DMS153 treated with DMSO at 0.1 percent for 48 hours (cell line): ENCODE results near the gene COIL.
A peak's percentile ranks its signal among the peaks of the same experiment; 100 is the strongest.
"Not testable (repeated sequence)": the region's sequence is repeated elsewhere in the genome, so short reads cannot be mapped to it uniquely, and the experiment has no call there.

Source experiments
- DNase-seq: peaks from one replicate; lab custom pipeline; 2025; ENCODE audit not compliant: unreplicated experiment; lab: John Stamatoyannopoulos, UW

The COIL gene, protein sequence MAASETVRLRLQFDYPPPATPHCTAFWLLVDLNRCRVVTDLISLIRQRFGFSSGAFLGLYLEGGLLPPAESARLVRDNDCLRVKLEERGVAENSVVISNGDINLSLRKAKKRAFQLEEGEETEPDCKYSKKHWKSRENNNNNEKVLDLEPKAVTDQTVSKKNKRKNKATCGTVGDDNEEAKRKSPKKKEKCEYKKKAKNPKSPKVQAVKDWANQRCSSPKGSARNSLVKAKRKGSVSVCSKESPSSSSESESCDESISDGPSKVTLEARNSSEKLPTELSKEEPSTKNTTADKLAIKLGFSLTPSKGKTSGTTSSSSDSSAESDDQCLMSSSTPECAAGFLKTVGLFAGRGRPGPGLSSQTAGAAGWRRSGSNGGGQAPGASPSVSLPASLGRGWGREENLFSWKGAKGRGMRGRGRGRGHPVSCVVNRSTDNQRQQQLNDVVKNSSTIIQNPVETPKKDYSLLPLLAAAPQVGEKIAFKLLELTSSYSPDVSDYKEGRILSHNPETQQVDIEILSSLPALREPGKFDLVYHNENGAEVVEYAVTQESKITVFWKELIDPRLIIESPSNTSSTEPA

DNA sequence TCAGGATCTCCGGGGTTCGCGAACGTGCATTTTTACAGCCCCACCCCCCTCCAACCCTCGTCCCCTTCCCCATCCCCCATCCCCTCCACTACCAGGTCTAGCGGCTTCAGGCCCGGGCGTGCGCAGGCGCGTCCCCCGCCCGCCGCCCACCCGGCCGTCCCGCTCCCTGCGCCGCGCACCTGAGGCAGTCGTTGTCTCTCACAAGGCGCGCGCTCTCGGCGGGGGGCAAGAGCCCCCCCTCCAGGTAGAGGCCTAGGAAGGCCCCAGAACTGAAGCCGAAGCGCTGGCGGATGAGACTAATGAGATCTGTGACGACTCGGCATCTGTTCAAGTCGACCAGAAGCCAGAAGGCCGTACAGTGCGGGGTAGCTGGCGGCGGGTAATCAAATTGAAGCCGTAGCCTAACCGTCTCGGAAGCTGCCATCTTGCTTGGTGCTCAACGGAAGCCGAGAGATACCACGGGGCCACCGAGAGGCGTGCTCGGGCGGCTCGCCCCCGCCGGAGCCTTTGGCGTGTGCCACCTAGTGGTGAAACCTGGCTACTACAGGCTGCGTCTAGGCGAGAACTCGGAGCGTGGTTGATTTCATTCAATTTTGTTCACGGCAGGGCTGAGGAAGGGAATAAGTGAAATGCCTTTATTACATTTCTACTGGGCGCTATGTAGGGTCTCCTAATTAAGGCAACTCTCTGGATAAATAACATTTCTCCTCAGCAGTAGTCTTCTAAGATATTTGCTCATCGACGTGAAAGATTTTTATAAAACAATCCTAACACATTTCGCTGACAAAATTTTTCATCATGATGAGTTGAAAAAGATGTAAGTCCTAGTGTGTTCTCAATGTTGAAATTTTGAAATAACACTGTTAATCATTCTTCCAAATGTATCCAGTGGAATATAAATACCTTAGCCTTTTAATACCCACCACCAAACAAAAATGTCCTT lies at the start of gene COIL:
COIL (minus strand) TSS at position 455 of the 943 bp plus-strand sequence; CDS start at position 424, 31 bp downstream.
- DNase-seq: peak; percentile 84

- no peak for DNase-seq
Observed at GRCh38 chr17:57010487-57010886, 49.6 kb upstream of the COIL start.

DNA sequence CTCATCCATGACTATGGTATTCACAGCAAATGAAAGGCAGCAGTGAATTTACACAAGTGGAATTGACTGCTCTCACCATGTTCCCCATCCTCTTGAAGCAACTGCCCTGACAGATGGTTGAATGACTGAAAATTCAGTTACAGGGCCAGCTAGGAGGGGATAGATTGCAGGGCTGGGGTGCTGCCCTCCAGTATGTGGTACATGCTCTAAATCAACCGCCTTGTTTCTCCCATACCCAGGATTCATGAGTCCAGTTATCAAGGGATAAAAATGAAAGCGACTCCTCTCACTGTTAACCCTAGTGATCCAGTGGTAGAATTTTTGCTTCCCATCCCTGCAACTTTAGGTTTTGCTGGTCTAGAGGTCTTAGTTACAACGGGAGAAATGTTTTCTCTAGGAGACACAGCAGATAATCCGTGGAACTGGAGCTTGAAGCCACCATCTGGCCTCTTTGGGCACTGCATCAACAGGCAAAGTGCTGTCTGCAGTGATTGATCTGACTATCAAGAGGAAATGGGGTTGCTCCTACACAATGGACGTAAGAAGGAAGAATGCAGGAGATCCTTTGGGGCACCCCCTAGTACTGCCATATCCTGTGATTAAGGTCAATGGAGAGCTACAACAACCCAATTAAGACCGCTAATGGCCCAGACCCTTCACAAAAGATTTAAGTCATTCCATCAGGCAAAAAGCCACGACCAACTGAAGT lies 49.0 kb upstream of the COIL start:
- DNase-seq: peak; percentile 29

GRCh38 chr17:57008958-57009357 lies 48.1 kb upstream of the COIL start:
- DNase-seq: no peak

DNA sequence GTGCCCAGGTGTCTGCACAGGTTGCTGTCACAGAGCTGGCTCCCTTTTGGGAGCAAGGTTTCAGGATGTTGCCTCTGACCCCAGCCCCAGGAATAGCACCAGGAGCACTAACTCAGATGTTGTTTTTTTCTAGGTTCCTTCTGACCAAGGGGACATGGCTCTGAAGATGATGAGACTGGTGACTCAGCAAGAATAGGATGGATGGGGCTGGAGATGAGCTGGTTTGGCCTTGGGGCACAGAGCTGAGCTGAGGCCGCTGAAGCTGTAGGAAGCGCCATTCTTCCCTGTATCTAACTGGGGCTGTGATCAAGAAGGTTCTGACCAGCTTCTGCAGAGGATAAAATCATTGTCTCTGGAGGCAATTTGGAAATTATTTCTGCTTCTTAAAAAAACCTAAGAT lies 45.2 kb upstream of the COIL start:
- no peak for DNase-seq

- no peak for DNase-seq
Observed at GRCh38 chr17:57004944-57005579, 44.2 kb upstream of the COIL start.

DNA sequence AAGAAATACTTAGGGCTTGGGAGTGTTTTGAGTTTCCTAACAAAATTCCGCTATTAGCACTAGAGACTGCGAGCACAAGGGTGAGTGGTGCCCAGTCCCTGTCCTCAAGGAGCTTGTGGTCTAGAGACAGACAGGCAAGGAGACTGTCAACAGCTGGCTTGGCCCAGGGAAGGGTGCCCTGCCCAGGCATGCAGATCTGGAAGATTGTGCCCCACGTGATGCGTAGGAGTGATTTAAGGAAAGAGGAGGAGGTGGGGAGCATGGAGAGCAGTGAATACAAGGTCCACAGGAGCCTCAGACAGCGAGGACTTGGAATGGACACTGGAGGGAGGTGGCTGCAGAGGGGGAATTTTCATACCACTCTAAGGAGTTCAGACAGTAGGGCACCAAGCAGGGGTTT lies 42.1 kb upstream of the COIL start:
- DNase-seq: no peak

DNA sequence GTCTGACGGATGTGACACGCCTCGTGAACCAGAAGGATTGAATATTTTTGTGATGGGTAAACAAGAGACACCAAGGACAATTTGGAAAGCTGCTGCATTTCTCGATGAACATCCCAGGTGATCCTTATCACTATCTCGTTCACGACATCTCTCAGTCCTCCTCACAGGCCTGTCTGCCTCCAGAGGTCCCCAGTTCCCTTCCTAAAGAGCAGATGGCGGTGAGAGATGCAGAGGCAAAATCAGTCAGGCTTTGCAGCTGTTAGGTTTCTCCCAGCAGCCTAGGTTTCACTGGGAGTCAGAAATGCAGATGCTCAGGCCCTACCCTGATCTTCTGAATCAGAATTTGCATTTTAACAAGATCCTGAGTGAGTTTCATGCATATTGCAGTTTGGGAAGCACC lies 40.7 kb upstream of the COIL start:
- DNase-seq: no peak

DNA sequence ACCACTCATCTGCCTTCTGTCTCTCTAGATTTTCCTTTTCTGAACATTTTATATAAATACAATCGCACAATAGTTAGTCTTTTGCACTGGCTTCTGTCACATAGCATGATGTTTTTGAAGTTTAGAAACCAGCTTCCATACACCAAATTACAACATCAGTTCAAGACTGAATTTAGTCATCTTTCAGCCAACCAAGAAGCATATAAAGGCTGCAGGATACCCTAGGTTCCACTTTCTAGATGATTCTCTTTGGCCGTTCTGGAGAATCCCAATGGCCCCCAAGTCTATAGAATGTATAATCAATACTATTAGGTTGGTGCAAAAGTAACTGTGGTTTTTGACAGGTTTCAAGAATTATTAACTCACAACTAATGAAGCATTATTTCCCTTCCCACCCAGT lies 36.5 kb upstream of the COIL start:
- no peak for DNase-seq

GRCh38 chr17:56995766-56996165 lies 34.9 kb upstream of the COIL start:
- DNase-seq: no peak

DNA sequence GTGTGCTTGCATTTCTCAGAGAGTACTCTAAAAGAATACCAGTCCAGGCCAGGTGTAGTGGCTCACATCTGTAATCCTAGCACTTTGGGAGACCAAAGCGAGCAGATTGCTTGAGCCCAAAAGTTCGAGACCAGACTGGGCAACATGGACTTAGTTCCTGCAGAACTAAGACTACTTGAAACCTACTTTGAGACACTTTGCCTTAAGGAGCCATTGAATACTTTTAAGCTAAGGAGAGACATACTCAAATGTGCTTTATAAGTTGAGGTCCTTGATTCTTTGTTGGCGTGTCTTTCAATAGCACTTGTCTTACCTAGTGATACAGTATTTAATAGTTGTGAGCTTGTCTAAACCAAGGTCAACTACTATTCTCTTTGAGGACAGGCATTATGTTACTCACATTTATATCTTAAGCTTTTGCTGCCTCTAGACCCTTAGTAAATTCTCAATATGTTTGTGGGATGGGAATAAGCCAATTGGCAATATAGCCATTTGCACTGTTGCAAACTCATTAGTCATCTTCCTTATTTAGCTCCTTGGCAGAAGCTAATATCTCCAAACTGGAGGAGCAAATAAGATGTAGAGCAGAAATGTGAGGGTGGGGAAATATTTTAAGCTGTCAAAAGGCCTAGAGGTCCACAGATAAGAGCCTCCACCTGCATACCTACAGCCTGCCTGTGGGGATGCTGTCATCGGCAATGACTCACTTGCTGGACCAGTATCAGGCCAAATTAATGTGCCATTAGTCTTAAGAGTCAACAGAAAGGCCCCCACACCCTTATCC lies 33.4 kb upstream of the COIL start:
- DNase-seq: no peak

DNA sequence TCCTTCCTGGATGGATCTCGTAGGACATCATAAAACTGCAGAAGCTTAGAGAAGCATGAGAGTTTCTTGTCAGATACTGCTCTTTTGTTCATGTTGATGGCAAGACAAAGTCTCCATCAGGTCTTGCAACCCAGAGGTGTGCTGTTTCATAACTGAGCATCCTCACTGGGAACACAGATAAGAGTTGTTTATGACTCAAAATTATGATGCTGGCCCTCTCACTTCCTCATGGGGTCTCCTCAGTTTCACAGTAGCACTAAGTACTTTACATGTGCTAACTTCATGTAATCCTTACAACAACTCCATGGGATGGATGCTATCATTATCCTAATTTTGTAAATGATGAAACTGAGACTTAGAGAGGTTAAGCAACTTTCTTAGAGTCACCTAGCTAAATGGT lies 31.5 kb upstream of the COIL start:
- DNase-seq: no peak

- DNase-seq: no peak
Observed at GRCh38 chr17:56988901-56989572, 28.2 kb upstream of the COIL start.

- DNase-seq: no peak
Observed at GRCh38 chr17:56987283-56987834, 26.5 kb upstream of the COIL start.

DNA sequence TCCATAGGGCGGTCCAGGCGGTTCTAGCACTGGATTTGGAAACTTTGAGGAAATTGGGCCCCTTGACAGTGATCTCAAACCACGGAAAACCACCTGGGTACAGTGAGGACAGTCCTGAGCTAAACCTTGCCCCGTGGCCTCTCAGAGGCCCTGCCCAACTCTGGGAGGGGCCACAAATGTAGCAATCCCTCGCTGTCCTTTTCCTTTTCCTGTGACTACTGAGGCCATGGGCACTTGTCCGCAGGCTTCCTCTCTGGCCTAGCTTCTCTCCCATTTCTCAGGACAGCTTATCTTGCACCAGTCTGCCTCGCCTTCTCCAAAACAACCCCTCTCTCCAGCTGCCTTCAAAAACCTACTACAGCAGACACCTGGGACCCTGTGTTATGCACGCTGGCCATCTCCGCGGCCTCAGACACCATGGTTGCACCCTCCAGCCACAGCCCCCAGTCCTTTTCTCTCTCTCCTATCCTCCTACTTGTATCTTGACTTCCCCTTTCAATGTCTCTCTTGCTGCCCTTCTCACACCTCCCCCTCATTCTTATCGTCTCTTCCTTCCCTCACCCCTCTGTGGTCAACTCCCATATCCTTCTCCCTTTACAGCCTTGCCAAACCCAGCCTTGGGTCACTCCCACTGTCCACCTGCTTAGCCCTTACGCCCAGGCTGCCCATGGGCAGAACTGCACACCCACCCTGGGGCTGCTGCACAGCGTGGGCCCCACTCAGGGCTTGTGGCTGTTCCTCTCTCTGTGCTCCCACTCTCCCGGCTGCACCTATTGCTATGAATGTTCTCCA lies 24.7 kb upstream of the COIL start:
- no peak for DNase-seq

- no peak for DNase-seq
Observed at GRCh38 chr17:56983366-56983765, 22.5 kb upstream of the COIL start.

DNA sequence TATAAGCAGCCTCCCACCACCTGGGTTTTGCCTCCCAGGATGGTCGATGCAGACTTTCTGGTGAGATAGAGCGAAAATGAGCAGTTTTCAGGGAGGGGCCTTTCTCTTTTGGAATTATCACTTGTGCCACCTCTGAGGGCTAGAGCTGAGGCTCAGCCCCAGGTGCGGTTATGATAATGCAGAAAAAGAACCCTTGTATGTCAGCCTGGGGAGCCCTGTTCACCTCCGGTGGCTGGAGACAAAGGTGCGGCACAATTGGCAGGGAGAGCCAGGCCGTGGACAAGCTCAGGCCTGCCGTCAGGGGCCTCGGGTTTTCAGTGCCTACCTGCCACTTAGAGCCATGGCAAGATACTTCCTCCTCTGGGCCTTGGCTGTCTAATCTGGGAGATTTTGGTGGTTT lies 21.5 kb upstream of the COIL start:
- peak; percentile 88 for DNase-seq

DNA sequence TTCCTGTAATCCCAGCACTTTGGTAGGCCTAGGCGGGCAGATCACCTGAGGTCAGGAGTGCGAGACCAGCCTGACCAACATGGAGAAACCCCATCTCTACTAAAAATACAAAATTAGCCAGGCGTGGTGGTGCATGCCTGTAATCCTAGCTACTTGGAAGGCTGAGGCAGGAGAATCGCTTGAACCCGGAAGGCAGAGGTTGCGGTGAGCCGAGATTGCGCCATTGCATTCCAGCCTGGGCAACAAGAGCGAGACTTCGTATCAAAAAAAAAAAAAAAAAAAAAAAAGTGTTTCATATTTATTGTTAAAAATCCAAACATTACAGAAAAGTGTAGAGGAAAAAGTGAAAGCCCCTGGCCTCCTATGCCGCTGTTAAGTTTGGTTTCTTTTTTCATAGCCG lies 19.7 kb upstream of the COIL start:
- not testable (repeated sequence) for DNase-seq
